ENCODE measurements around the gene CAMKK1.

The CAMKK1 gene

GRCh38 chr17:3918372-3919122, 25.7 kb upstream of the CAMKK1 start:
- DNase-seq (ENCODE audit: low read depth), result no peak

GRCh38 chr17:3917391-3917931, 24.6 kb upstream of the CAMKK1 start:
- no peak for DNase-seq (ENCODE audit: low read depth)

DNA sequence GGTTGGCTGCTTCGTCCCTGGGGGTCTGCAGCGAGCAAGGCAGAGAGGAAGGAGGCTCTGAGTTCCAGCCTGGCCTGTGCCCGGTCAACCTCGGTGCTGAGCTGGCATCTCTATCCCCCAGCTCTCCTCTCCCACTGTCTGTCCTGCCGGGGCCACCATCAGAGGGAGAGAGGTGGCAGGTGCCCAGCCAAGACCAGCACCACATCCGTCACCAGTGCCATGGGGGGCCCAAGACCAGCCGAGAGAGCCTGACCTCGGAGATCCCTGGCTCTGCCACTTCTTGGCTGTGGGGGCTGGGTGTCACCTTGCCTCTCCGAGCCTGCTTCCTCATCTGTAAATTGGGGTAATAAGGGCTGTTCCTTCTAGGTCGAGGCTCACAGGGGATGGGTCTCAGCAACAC, 24.0 kb upstream of the CAMKK1 start:
- DNase-seq (ENCODE audit: low read depth), result no peak

- DNase-seq (ENCODE audit: low read depth), result no peak
These were observed 23.3 kb upstream of the CAMKK1 start, which contains the start of gene P2RX1 for GRCh38 chr17:3915995-3916696. Gene P2RX1, minus strand, starts transcription at chr17:3916465. Its CDS starts 240 bp downstream, at chr17:3916225.

- no peak for DNase-seq (ENCODE audit: low read depth)
These were observed 22.7 kb upstream of the CAMKK1 start for GRCh38 chr17:3915581-3915994.

DNA sequence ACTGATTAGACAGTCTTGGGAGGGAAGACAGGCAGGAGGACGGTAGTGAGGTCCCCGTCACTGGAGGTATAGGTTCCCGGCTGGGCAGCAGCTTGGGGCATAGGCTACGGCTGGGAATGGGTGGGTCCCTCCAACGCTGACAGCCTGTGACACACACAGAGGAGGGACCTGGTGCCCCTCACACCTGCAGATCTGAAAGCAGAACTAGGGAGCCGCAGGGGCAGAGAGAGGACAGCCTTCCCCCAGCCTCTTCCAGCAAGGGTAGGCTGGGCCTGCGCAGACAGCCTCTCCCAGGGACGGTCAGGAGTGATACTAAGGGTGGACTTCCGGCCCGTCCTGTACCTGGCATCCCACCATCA, 21.4 kb upstream of the CAMKK1 start:
- no peak for DNase-seq (ENCODE audit: low read depth)

DNA sequence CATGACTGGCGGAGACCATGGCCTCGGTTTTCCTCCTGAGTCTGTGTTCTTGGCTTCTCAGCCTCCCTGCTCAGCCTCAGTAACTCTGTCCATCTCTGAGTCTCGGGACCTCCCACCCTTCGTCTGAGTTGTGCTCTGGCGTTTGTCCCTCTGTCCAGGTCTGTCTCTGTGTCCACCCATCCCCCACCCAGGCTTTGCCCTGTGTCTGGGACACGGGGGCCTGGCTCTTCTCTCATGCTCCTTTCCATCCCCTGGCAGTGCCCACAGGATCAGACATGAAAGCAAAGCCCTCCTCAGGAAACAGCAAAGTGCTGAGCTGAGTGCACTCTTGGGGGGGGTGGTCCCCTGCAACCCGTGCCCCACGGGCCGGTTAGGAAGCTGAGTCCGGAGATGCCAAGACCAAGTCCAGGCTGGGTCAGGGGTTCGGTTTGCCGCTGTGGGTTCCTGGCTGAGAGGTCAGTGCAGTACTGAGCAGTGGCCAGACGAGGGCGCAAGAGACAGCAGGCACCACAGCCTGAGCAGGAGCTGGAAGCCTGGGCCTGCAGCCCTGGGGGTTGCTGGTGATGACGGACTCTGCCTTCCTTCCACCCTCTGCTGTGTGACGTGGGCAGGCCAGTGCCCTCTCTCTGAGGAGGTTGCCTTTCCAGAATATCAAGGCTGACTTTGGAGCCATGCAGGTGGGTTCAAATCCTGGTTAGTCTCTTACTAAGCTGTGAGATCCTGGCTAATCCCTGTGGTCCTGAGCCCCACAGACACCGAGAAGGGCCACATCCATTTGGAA, 20.9 kb upstream of the CAMKK1 start:
- DNase-seq (ENCODE audit: low read depth), result peak; percentile 66

GRCh38 chr17:3912827-3913226, 20.0 kb upstream of the CAMKK1 start:
- no peak for DNase-seq (ENCODE audit: low read depth)

DNA sequence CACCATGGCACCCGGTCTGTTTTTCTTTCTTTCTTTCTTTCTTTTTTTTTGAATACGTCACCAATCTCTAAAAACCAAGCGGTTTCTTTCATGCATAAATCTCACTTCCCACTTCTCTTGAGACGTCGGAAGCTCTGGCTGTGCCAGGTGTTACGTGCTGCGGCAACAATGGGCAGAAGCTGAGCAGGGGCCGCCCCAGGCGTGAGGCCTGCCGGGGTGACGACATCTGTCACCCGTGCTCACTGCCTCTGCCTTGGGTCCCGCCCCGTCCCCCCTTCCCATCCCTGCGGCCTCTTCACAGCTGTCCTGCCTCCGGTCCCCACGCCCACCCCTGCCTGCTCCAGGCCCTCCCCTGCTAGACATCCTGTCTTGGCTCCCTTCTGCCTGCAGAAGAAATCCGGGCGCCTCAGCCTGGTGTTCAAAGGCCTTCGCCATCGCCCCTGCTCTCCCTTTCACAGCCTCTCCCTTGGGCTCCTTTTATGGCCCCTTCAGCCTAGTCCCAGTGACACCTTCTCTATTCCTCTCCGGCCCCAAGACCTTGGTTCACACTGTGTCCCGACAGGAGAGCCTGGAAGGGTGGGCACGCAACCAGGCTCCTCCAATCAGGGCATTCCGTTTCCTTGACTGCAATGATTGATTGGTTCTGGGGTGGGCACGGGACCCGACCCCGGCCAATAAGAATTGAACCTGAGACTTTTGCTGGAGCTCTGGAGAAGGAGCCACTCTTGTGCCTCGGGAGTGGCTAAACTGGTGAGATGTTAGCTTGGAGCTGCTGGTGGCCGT, 18.6 kb upstream of the CAMKK1 start:
- peak; percentile 63 for DNase-seq (ENCODE audit: low read depth)

DNA sequence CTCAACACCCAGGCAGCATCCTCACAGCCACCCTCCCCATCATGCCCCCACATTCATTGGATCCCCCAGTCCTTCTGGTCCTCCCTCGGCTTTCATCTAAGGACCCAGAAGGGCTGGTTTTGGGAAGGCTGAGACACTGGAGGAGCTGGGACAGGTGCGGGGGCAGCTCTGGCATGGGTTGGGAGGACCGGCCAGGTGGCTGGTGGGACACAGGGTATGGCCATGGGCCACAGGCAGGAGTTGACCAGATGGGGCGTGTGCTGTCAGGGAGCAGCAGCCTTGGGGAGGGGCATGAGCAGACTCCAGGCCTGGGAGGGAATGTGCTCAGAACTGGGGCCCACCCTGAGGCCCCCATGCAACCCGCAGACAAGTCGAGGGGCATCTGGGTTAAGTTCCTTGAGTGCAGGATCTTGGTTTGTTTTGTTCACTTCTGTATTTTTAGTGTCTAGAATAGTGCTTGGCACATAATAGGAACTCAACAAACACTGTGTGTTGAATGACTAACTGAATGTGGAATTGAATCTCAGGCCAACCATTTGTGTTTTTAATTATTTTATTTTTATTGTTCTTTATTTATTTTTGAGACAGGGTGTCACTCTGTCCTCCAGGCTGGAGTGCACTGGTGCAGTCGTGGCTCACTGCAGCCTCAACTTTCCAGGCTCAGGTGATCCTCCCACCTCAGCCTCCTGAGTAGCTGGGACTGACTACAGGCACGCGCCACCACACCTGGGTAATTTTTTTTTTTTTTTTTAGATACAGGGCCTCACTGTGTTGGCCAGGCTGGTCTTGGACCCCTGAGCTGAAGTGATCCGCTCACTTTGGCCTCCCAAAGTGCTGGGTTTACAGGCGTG, 17.8 kb upstream of the CAMKK1 start:
- no peak for DNase-seq (ENCODE audit: low read depth)

DNA sequence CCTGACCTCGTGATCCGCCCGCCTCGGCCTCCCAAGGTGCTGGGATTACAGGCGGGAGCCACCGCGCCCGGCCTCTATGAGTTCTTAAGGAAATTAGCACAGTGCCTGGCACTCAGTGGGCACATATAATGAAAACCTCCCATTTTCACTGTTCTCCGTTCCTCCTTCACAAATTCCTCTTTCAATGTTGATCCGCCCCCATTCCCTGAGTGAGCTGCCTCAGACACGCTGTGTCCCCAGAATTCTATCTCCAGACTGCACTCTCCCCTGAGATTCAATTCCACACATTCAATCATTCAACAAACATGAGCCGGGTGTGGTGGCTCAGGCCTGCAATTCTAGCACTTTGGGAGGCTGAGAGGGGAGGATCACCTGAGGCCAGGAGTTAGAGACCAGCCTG, 16.4 kb upstream of the CAMKK1 start:
- no peak for DNase-seq (ENCODE audit: low read depth)

- no peak for DNase-seq (ENCODE audit: low read depth)
These were observed 14.8 kb upstream of the CAMKK1 start for GRCh38 chr17:3907483-3908216.

- DNase-seq (ENCODE audit: low read depth), result no peak
These were observed 14.0 kb upstream of the CAMKK1 start for GRCh38 chr17:3906881-3907280.

DNA sequence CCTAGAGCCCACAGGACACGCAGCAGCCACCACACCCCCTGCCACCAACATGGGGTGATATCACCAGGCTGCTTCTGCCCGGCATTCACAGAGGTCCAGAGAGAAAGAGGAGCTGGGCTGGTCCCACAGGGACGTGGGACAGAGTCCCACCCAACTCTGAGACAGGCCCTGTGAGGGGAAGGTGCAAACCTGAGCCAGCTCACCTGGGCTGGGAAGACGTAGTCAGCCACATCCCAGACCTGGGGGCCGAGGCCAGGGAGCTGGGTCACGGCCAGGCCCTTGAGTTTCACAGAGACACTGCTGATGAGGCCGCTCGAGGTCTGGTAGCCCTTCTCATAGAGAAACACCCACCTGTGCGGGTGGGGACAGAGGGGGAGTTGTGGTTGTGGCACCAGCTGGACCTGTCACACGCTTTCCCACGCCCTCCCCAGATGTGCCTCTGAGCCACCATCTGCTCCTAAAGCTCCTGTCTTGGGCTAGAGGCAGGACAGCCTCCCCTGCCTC, 12.2 kb upstream of the CAMKK1 start:
- DNase-seq (ENCODE audit: low read depth), result no peak

- no peak for DNase-seq (ENCODE audit: low read depth)
These were observed 11.6 kb upstream of the CAMKK1 start for GRCh38 chr17:3904501-3904900.

DNA sequence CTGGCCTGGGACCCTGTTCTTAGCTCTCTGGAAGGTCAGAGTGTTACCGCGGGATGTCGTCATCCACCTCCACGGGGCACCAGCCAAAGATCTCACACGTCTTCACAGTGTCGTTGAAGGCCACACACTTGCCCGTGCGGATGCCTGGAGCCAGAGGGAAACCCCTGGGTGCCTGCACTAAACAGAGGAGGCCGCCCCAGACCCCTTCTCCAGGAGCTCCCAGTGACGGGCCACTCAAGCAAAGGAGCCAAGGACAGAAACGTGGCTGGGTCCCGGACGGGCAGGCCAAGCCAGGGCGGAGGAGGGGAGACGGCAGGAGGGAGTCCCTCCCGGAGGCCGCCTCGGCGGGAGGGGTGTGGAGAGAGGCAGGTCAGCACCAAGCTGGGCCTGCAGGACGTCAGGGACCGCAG, 11.0 kb upstream of the CAMKK1 start:
- no peak for DNase-seq (ENCODE audit: low read depth)

DNA sequence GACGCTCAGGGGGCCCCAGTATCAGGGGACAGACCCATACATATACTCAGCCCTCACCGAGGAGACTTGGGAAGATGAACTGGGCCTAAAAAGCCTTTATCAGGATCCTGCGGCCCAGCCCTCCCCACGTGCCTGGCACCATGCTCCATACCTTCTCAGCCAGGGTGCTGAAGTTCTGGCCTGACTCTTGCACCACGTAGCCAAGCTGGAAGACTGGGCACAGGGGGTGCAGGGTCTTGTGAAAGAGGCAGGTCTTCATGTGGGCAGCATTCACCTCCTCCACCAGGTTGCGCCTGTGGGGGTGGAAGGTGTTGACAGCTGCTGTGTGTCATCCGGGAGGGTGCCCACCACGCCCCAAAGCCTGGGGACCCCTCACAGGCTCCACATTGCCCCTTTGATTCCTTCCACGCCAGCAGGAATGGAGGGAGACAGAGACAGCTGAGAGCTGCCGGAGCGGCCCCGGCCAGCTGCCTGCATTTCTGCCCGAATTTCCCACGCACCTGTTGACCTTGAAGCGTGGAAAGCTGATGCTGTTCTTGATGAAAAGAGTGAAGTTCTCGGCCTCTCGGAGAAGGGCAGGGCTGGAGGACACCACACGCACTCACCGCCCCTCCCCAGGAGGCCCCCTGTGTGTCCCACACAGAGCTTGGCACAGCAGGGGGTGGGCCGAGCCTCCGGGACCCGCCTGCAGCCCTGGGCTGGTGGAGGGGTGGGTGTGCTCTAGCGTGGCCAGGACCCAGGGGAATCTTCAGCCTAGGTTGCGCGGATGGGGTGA, 10.4 kb upstream of the CAMKK1 start:
- no peak for DNase-seq (ENCODE audit: low read depth)

GRCh38 chr17:3900646-3901045, 7.8 kb upstream of the CAMKK1 start:
- DNase-seq (ENCODE audit: low read depth), result no peak

DNA sequence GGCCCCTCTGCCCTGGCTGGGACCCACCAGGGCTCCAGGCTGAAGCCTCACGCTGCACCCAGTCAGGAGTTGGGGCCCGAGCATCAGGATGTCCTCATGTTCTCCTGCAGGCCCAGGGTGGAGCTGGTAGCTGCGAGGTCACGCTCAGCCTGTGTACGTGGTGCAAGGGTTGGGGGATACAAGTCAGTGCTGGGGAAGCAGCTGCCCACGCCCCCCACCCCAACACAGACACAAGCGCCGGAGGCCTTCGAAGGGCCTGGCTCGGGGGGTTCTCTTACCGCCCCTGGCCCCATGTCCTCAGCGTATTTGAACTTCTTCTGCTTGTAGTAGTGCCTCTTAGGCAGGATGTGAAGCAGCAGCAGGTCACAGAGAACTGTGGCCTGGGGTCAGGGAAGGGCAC, 4.9 kb upstream of the CAMKK1 start:
- DNase-seq (ENCODE audit: low read depth), result no peak
